Mesendoderm (in vitro differentiated cells): ENCODE results near the gene PCDH15.

Experiments used
- DNase-seq: peaks from one replicate; pipeline ENCODE4 v3.0.0; 2013
- H2AK5ac ChIP-seq: 2 replicates; pipeline ENCODE4 v1.6.1; 2013; ENCODE audit warnings: low read length, inconsistent platforms
- H2BK120ac ChIP-seq: 2 replicates; pipeline ENCODE4 v1.6.1; 2013; ENCODE audit warnings: low read depth, mild to moderate bottlenecking, low read length, moderate library complexity, mixed read lengths
- H2BK15ac ChIP-seq: replicated peaks from 2 replicates; pipeline ENCODE4 v1.6.1; 2013; ENCODE audit warnings: low read depth, mild to moderate bottlenecking, moderate library complexity
- H2BK5ac ChIP-seq: 2 replicates; pipeline ENCODE4 v1.6.1; 2013; ENCODE audit warnings: low read length, inconsistent platforms
- H3K18ac ChIP-seq: 2 replicates; pipeline ENCODE4 v1.6.1; 2013; ENCODE audit warnings: mild to moderate bottlenecking, low read length, mixed read lengths
- H3K23ac ChIP-seq: one replicate; pipeline ENCODE4 v1.6.1; 2013; ENCODE audit warnings: low read length
- H3K27ac ChIP-seq: 2 replicates; pipeline ENCODE4 v1.5.1; 2013; ENCODE audit warnings: low read depth, mild to moderate bottlenecking, inconsistent platforms, low read length, moderate library complexity
- H3K27me3 ChIP-seq: 2 replicates; pipeline ENCODE4 v1.6.1; 2013; ENCODE audit warnings: low read length, control low read depth, mild to moderate bottlenecking, inconsistent platforms; ENCODE audit not compliant: insufficient read depth, poor library complexity
- H3K36me3 ChIP-seq: 2 replicates; pipeline ENCODE4 v1.6.1; 2013; ENCODE audit warnings: low read length, inconsistent platforms; ENCODE audit not compliant: control insufficient read depth, insufficient read depth
- H3K4ac ChIP-seq: one replicate; pipeline ENCODE4 v1.6.1; 2013; ENCODE audit warnings: low read depth, mild to moderate bottlenecking, low read length, moderate library complexity
- H3K4me1 ChIP-seq: 2 replicates; pipeline ENCODE4 v1.6.1; 2013; ENCODE audit warnings: low read depth, low read length, inconsistent platforms; ENCODE audit not compliant: control insufficient read depth
- H3K4me2 ChIP-seq: 2 replicates; pipeline ENCODE4 v1.6.1; 2013; ENCODE audit warnings: low read length
- H3K4me3 ChIP-seq: 2 replicates; pipeline ENCODE4 v1.5.1; 2013; ENCODE audit warnings: mild to moderate bottlenecking, low read length
- H3K56ac ChIP-seq: one replicate; pipeline ENCODE4 v1.6.1; 2013; ENCODE audit warnings: low read length
- H3K79me1 ChIP-seq: 2 replicates; pipeline ENCODE4 v1.6.1; 2013; ENCODE audit warnings: low read length, inconsistent platforms
- H3K79me2 ChIP-seq: 2 replicates; pipeline ENCODE4 v1.6.1; 2013; ENCODE audit warnings: mild to moderate bottlenecking, low read length; ENCODE audit not compliant: control insufficient read depth, insufficient read depth
- H3K9ac ChIP-seq: 2 replicates; pipeline ENCODE4 v1.6.1; 2013; ENCODE audit warnings: low read length, inconsistent platforms
- H4K5ac ChIP-seq: one replicate; pipeline ENCODE4 v1.6.1; 2013; ENCODE audit warnings: low read length
- H4K8ac ChIP-seq: one replicate; pipeline ENCODE4 v1.6.1; 2013; ENCODE audit warnings: low read depth, mild to moderate bottlenecking, control low read depth, low read length, moderate library complexity
- WGBS: extraction: QIAGEN DNeasy Blood & Tissue Kit; methylation state at CpG from one replicate; pipeline ENCODE4 v1.1.7; 2013; ENCODE audit warnings: low lambda C conversion rate, missing lambda C conversion rate; ENCODE audit not compliant: insufficient coverage; ENCODE audit errors: extremely low coverage; 5-methylcytosine and 5-hydroxymethylcytosine counted together

PCDH15 gene

DNA sequence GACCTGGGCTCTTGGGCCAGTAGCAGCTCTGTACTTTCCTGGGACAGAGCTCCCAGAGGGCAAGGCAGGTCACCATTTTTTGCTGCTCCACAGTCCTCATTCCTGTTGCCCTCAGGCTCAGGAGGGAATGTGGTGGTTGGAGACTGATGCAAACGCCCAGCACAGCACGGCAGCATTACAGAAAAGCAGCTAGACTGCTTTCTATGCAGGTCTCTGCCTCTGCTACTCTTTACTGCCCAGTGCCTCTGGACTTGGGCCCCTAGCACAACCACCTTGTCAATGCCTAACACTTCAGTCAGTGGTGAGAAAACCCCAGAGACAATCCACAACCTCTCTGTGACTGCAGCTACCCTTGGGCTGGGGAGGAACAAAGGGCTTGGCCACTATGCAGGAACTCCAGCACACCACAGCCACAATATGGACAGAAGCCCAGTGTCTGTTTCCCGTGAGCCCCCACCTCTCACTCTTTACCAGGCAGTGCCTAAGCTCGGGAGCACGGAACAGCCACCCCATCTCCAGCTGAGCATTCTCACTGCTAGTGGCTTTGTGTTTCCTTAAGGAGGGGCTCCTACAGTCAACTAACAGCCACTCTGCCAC lies 790.6 kb downstream of the PCDH15 start:
- H3K4ac ChIP-seq, result no peak overlapping the region
- no peak overlapping the region for H3K9ac ChIP-seq
- H4K8ac ChIP-seq, result no peak overlapping the region
- no peak overlapping the region for H2BK5ac ChIP-seq
- H3K56ac ChIP-seq, result no peak overlapping the region
- H3K27me3 ChIP-seq, result no peaks in the 10 kb centered on the region
- H3K4me3 ChIP-seq, result no peak overlapping the region
- H3K36me3 ChIP-seq, result no peaks in the 10 kb centered on the region
- H2BK120ac ChIP-seq, result no peak overlapping the region
- H3K4me2 ChIP-seq, result no peak overlapping the region
- H3K4me1 ChIP-seq, result no peaks in the 10 kb centered on the region
- H2AK5ac ChIP-seq, result no peak overlapping the region
- H4K5ac ChIP-seq, result no peak overlapping the region
- H3K27ac ChIP-seq, result no peak overlapping the region
- no peaks in the 10 kb centered on the region for H3K79me2 ChIP-seq
- peak; percentile 2 for DNase-seq
- no peak overlapping the region for H2BK15ac ChIP-seq
- no CpG with 5 or more reads among the region's 5 CpGs for WGBS
- H3K18ac ChIP-seq, result no peak overlapping the region
- H3K79me1 ChIP-seq, result no peaks in the 10 kb centered on the region
- no peak overlapping the region for H3K23ac ChIP-seq

DNA sequence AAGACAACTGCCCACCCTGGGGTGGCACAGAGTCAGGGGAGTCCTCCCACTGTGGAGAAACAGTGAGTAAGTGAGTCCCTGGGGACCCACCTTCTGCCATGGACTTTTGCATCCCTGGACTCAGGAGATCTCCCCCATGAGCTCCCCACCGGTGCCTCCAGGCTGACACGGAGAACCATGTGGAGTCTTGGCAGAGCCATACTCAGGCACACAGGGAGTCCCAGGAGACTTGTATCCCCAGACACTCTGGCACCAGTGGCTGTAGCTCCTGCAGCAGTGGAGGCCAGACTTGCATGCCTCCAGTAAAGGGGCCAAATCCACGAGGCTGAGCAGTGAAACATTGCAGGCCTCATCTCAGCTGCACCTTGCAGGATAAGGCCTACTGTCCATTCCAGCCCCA lies 791.4 kb downstream of the PCDH15 start:
- no peak overlapping the region for H2AK5ac ChIP-seq
- no CpG with 5 or more reads among the region's 3 CpGs for WGBS
- no peak overlapping the region for H3K4me3 ChIP-seq
- H3K27me3 ChIP-seq, result no peaks in the 10 kb centered on the region
- no peak for DNase-seq
- H3K36me3 ChIP-seq, result no peaks in the 10 kb centered on the region
- H3K56ac ChIP-seq, result no peak overlapping the region
- H4K5ac ChIP-seq, result no peak overlapping the region
- H3K79me1 ChIP-seq, result no peaks in the 10 kb centered on the region
- H3K4me1 ChIP-seq, result no peaks in the 10 kb centered on the region
- H3K4me2 ChIP-seq, result no peak overlapping the region
- H2BK5ac ChIP-seq, result no peak overlapping the region
- H2BK15ac ChIP-seq, result no peak overlapping the region
- H3K4ac ChIP-seq, result no peak overlapping the region
- H3K9ac ChIP-seq, result no peak overlapping the region
- no peak overlapping the region for H3K27ac ChIP-seq
- no peak overlapping the region for H4K8ac ChIP-seq
- no peak overlapping the region for H3K23ac ChIP-seq
- H3K18ac ChIP-seq, result no peak overlapping the region
- no peaks in the 10 kb centered on the region for H3K79me2 ChIP-seq
- H2BK120ac ChIP-seq, result no peak overlapping the region

DNA sequence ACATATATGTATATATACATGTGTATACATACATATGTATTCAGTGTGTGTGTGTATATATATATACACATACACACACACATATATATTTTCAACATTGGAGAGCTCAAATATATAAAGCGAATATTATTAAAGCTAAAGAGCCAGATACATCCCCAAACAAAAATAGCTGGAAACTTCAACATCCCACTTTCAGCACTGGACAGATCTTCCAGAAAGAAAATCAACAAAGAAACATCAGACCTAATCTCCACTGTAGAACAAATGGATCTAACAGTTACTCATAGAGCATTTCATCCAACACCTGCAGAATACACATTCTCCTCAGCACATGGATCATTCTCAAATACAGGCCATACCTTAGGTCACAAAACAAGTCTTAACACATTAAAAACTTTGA lies 799.0 kb downstream of the PCDH15 start:
- no peak overlapping the region for H3K27ac ChIP-seq

DNA sequence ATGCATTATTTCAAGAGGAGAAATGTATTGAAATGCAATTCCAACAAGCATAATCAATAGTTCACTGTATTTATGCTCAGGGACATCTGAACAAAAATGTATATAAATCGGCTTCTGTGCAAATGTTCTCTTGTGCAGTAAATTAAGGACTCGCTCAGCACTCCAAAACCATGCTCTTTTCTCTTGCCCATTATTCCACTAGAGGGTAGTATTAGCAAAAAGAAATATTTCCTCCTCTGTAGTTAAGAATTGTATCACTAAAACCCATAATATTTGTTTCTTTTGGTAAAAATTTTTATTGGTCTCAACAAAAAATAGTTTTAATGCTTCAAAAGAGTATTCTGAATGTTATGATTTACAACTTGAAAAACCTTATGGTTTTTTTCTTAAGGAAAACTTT lies 803.1 kb downstream of the PCDH15 start:
- Histone ChIP-seq H3K4me3 (no peak overlapping the region), H3K4me1 (no peaks in the 10 kb centered on the region), H4K8ac (no peak overlapping the region), H3K56ac (no peak overlapping the region), H2BK5ac (no peak overlapping the region), H3K27ac (no peak overlapping the region), H3K79me1 (no peaks in the 10 kb centered on the region), H2AK5ac (no peak overlapping the region), H3K79me2 (no peaks in the 10 kb centered on the region), H3K27me3 (no peaks in the 10 kb centered on the region), H3K23ac (no peak overlapping the region), H3K18ac (no peak overlapping the region), H3K4me2 (no peak overlapping the region), H4K5ac (no peak overlapping the region), H2BK120ac (no peak overlapping the region), H3K9ac (no peak overlapping the region), H3K36me3 (no peaks in the 10 kb centered on the region), H2BK15ac (no peak overlapping the region), H3K4ac (no peak overlapping the region)
- no CpG with 5 or more reads among the region's 2 CpGs for WGBS
- DNase-seq, result peak; percentile 21

More for the DNA sequence above, 799.0 kb downstream of the PCDH15 start:
- Histone ChIP-seq H3K79me1 (no peaks in the 10 kb centered on the region), H4K8ac (no peak overlapping the region), H2BK15ac (no peak overlapping the region), H3K79me2 (no peaks in the 10 kb centered on the region), H4K5ac (no peak overlapping the region), H3K18ac (no peak overlapping the region), H3K56ac (no peak overlapping the region), H2AK5ac (no peak overlapping the region), H3K4me2 (no peak overlapping the region), H2BK5ac (no peak overlapping the region), H3K9ac (no peak overlapping the region), H2BK120ac (no peak overlapping the region), H3K36me3 (no peaks in the 10 kb centered on the region), H3K4me3 (no peak overlapping the region), H3K4ac (no peak overlapping the region), H3K4me1 (no peaks in the 10 kb centered on the region), H3K23ac (no peak overlapping the region), H3K27me3 (no peaks in the 10 kb centered on the region)
- no peak for DNase-seq
- WGBS, result no CpG with 5 or more reads among the region's 1 CpG

DNA sequence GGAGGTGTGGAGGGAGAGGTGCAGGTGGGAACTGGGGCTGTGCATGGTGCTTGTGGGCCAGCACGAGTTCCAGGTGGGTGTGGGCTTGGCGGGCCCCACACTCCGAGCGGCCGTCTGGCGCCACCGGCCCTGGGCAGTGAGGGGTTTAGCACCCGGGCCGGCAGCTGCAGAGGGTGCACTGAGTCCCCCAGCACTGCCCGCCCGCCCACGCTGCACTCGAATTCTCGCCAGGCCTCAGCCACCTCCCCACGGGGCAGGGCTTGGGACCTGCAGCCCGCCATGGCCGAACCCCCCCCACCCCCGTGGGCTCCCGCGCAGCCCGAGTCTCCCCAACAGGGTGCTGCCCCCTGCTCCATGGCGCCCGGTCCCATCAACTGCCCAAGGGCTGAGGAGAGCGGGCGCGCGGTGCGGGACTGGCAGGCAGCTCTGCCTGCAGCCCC lies 810.2 kb downstream of the PCDH15 start:
- Histone ChIP-seq H3K4me1 (no peaks in the 10 kb centered on the region), H3K9ac (no peak overlapping the region), H2BK120ac (no peak overlapping the region), H3K27ac (no peak overlapping the region), H3K18ac (no peak overlapping the region), H3K4ac (no peak overlapping the region), H3K4me3 (no peak overlapping the region), H3K23ac (no peak overlapping the region), H3K4me2 (no peak overlapping the region), H3K79me1 (no peaks in the 10 kb centered on the region), H3K27me3 (no peaks in the 10 kb centered on the region), H3K56ac (no peak overlapping the region), H4K8ac (no peak overlapping the region), H2BK5ac (no peak overlapping the region), H2AK5ac (no peak overlapping the region), H3K36me3 (no peaks in the 10 kb centered on the region), H3K79me2 (no peaks in the 10 kb centered on the region), H2BK15ac (no peak overlapping the region), H4K5ac (no peak overlapping the region)
- no peak for DNase-seq
- no CpG with 5 or more reads among the region's 28 CpGs for WGBS

DNA sequence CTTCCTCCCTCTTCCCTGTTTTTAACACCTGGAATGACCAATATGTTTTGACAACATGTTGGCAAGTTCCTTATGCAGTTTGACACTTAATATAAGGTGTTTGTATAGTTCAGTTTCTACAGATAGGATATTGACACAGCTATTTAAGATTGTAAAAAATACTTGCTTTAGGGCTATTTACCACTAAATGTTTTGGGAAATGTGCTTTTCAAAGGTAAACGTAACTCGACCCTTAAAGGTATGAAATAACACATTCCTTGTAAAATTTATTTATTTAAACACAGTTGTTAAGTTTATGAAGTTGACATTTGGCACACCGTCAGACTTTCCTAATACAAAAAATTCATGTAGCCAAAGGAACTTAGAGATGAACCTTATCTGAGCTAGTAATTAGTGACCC lies 817.6 kb downstream of the PCDH15 start:
- no peak overlapping the region for H2BK5ac ChIP-seq
- no peak overlapping the region for H2BK15ac ChIP-seq
- no peak overlapping the region for H3K4me3 ChIP-seq
- H3K4ac ChIP-seq, result no peak overlapping the region
- H3K56ac ChIP-seq, result no peak overlapping the region
- no peak overlapping the region for H2AK5ac ChIP-seq
- no peak overlapping the region for H3K18ac ChIP-seq
- H2BK120ac ChIP-seq, result no peak overlapping the region
- H4K8ac ChIP-seq, result no peak overlapping the region
- no peaks in the 10 kb centered on the region for H3K79me2 ChIP-seq
- no peak overlapping the region for H3K23ac ChIP-seq
- no peaks in the 10 kb centered on the region for H3K27me3 ChIP-seq
- no peak overlapping the region for H3K27ac ChIP-seq
- H3K4me2 ChIP-seq, result no peak overlapping the region
- WGBS, result no CpG with 5 or more reads among the region's 3 CpGs
- H3K36me3 ChIP-seq, result no peaks in the 10 kb centered on the region
- no peak overlapping the region for H3K9ac ChIP-seq
- no peaks in the 10 kb centered on the region for H3K79me1 ChIP-seq
- no peak for DNase-seq
- no peak overlapping the region for H4K5ac ChIP-seq
- H3K4me1 ChIP-seq, result no peaks in the 10 kb centered on the region
